ENCODE results near the gene UCN. TPM values are rescaled to one million over a fixed set of nuclear protein-coding genes. Genes with fewer than 3 reads are reported as not detected.
A peak's percentile ranks its signal among the peaks of the same experiment; 100 is the strongest.
"Not testable (repeated sequence)": the region's sequence is repeated elsewhere in the genome, so short reads cannot be mapped to it uniquely, and the experiment has no call there.

The UCN gene
- total and polyA plus RNA-seq, 9 donors, result 0.76 to 2.4 (median 1.4) TPM

GRCh38 chr2:27336173-27336572 lies 27.9 kb upstream of the UCN start:
- peaks cover 74% of the 10 kb centered on the region for H3K36me3 ChIP-seq (ENCODE audit: control insufficient read depth, insufficient read depth, low read length)
- no peak for DNase-seq
- H3K4me3 ChIP-seq (ENCODE audit: low read length), result no peak overlapping the region
- H3K27ac ChIP-seq (ENCODE audit: low read length), result no peak overlapping the region
- H3K27me3 ChIP-seq (ENCODE audit: control insufficient read depth, insufficient read depth, low read length), result no peaks in the 10 kb centered on the region
- no peaks in the 10 kb centered on the region for H3K9me3 ChIP-seq (replicated peaks; ENCODE audit: control insufficient read depth, low read depth, low read length)
- 100% methylated on average over 5 of the region's 7 CpGs for WGBS (ENCODE audit: insufficient coverage)
- H3K4me1 ChIP-seq (ENCODE audit: control insufficient read depth, insufficient read depth, low read length), result no peaks in the 10 kb centered on the region

- WGBS (ENCODE audit: insufficient coverage), result no CpG with 5 or more reads among the region's 3 CpGs
Observed at GRCh38 chr2:27335311-27335710, 27.1 kb upstream of the UCN start.

GRCh38 chr2:27324720-27325119 lies 16.5 kb upstream of the UCN start:
- no peak for DNase-seq
- WGBS (ENCODE audit: insufficient coverage), result 83% methylated on average over 2 of the region's 5 CpGs
- no peaks in the 10 kb centered on the region for H3K9me3 ChIP-seq (replicated peaks; ENCODE audit: control insufficient read depth, low read depth, low read length)
- no peak overlapping the region for H3K27ac ChIP-seq (ENCODE audit: low read length)
- H3K36me3 ChIP-seq (ENCODE audit: control insufficient read depth, insufficient read depth, low read length), result peaks cover 37% of the 10 kb centered on the region
- H3K4me3 ChIP-seq (ENCODE audit: low read length), result no peak overlapping the region
- H3K27me3 ChIP-seq (ENCODE audit: control insufficient read depth, insufficient read depth, low read length), result no peaks in the 10 kb centered on the region
- H3K4me1 ChIP-seq (ENCODE audit: control insufficient read depth, insufficient read depth, low read length), result peaks cover 18% of the 10 kb centered on the region

More at GRCh38 chr2:27335311-27335710, 27.1 kb upstream of the UCN start:
- peaks cover 70% of the 10 kb centered on the region for H3K36me3 ChIP-seq (ENCODE audit: control insufficient read depth, insufficient read depth, low read length)
- no peak overlapping the region for H3K27ac ChIP-seq (ENCODE audit: low read length)
- H3K27me3 ChIP-seq (ENCODE audit: control insufficient read depth, insufficient read depth, low read length), result no peaks in the 10 kb centered on the region
- no peak overlapping the region for H3K4me3 ChIP-seq (ENCODE audit: low read length)
- H3K9me3 ChIP-seq (replicated peaks; ENCODE audit: control insufficient read depth, low read depth, low read length), result no peaks in the 10 kb centered on the region
- no peak for DNase-seq
- no peaks in the 10 kb centered on the region for H3K4me1 ChIP-seq (ENCODE audit: control insufficient read depth, insufficient read depth, low read length)

- Histone ChIP-seq H3K4me1 (ENCODE audit: control insufficient read depth, insufficient read depth, low read length) (peaks cover 18% of the 10 kb centered on the region), H3K27me3 (ENCODE audit: control insufficient read depth, insufficient read depth, low read length) (no peaks in the 10 kb centered on the region), H3K4me3 (ENCODE audit: low read length) (peak overlapping the region; percentile 95), H3K27ac (ENCODE audit: low read length) (peak overlapping the region; percentile 99), H3K36me3 (ENCODE audit: control insufficient read depth, insufficient read depth, low read length) (peaks cover 31% of the 10 kb centered on the region), H3K9me3 (replicated peaks; ENCODE audit: control insufficient read depth, low read depth, low read length) (no peaks in the 10 kb centered on the region)
- 14% methylated on average over 2 of the region's 5 CpGs for WGBS (ENCODE audit: insufficient coverage)
- DNase-seq, result no peak
Observed at GRCh38 chr2:27323596-27324285, 15.5 kb upstream of the UCN start.

GRCh38 chr2:27322766-27323595 lies 14.7 kb upstream of the UCN start, which contains the start of gene MPV17:
TSS of gene MPV17 (minus strand) at chr2:27323097. CDS start at chr2:27322517, 580 bp downstream.
- Histone ChIP-seq H3K36me3 (ENCODE audit: control insufficient read depth, insufficient read depth, low read length) (peaks cover 23% of the 10 kb centered on the region), H3K27ac (ENCODE audit: low read length) (peak within 1 kb of the TSS; percentile 99), H3K9me3 (replicated peaks; ENCODE audit: control insufficient read depth, low read depth, low read length) (no peaks in the 10 kb centered on the region), H3K4me3 (ENCODE audit: low read length) (peak within 1 kb of the TSS; percentile 95), H3K4me1 (ENCODE audit: control insufficient read depth, insufficient read depth, low read length) (peaks cover 18% of the 10 kb centered on the region), H3K27me3 (ENCODE audit: control insufficient read depth, insufficient read depth, low read length) (no peaks in the 10 kb centered on the region)
- 2% methylated on average over 32 of the region's 39 CpGs for WGBS (ENCODE audit: insufficient coverage)
- peak; percentile 97 for DNase-seq

GRCh38 chr2:27322301-27322765 lies 14.1 kb upstream of the UCN start:
- Histone ChIP-seq H3K36me3 (ENCODE audit: control insufficient read depth, insufficient read depth, low read length) (peaks cover 17% of the 10 kb centered on the region), H3K9me3 (replicated peaks; ENCODE audit: control insufficient read depth, low read depth, low read length) (no peaks in the 10 kb centered on the region), H3K27ac (ENCODE audit: low read length) (peak overlapping the region; percentile 99), H3K4me1 (ENCODE audit: control insufficient read depth, insufficient read depth, low read length) (peaks cover 18% of the 10 kb centered on the region), H3K27me3 (ENCODE audit: control insufficient read depth, insufficient read depth, low read length) (no peaks in the 10 kb centered on the region), H3K4me3 (ENCODE audit: low read length) (peak overlapping the region; percentile 95)
- DNase-seq, result no peak
- 0% methylated on average over 4 of the region's 10 CpGs for WGBS (ENCODE audit: insufficient coverage)

- Histone ChIP-seq H3K4me1 (ENCODE audit: control insufficient read depth, insufficient read depth, low read length) (peaks cover 18% of the 10 kb centered on the region), H3K36me3 (ENCODE audit: control insufficient read depth, insufficient read depth, low read length) (peaks cover 12% of the 10 kb centered on the region), H3K27ac (ENCODE audit: low read length) (no peak overlapping the region), H3K4me3 (ENCODE audit: low read length) (no peak overlapping the region), H3K27me3 (ENCODE audit: control insufficient read depth, insufficient read depth, low read length) (no peaks in the 10 kb centered on the region), H3K9me3 (replicated peaks; ENCODE audit: control insufficient read depth, low read depth, low read length) (no peaks in the 10 kb centered on the region)
- 41% methylated on average over 7 of the region's 8 CpGs for WGBS (ENCODE audit: insufficient coverage)
- DNase-seq, result peak; percentile 42
Observed at GRCh38 chr2:27320958-27321543, 12.8 kb upstream of the UCN start.

- H3K27ac ChIP-seq (ENCODE audit: low read length); H3K9me3 ChIP-seq (replicated peaks; ENCODE audit: control insufficient read depth, low read depth, low read length); H3K4me3 ChIP-seq (ENCODE audit: low read length); DNase-seq; H3K27me3 ChIP-seq (ENCODE audit: control insufficient read depth, insufficient read depth, low read length): not testable (repeated sequence)
- peaks cover 13% of the 10 kb centered on the region for H3K36me3 ChIP-seq (ENCODE audit: control insufficient read depth, insufficient read depth, low read length)
- H3K4me1 ChIP-seq (ENCODE audit: control insufficient read depth, insufficient read depth, low read length), result peaks cover 18% of the 10 kb centered on the region
- 98% methylated on average over 6 of the region's 15 CpGs for WGBS (ENCODE audit: insufficient coverage)
Observed at GRCh38 chr2:27319839-27320238, 11.6 kb upstream of the UCN start.

- no peak for DNase-seq
- Histone ChIP-seq H3K27me3 (ENCODE audit: control insufficient read depth, insufficient read depth, low read length) (no peaks in the 10 kb centered on the region), H3K4me3 (ENCODE audit: low read length) (no peak overlapping the region), H3K4me1 (ENCODE audit: control insufficient read depth, insufficient read depth, low read length) (peaks cover 4% of the 10 kb centered on the region), H3K36me3 (ENCODE audit: control insufficient read depth, insufficient read depth, low read length) (peaks cover 15% of the 10 kb centered on the region), H3K27ac (ENCODE audit: low read length) (no peak overlapping the region), H3K9me3 (replicated peaks; ENCODE audit: control insufficient read depth, low read depth, low read length) (no peaks in the 10 kb centered on the region)
- 82% methylated on average over 7 of the region's 12 CpGs for WGBS (ENCODE audit: insufficient coverage)
Observed at GRCh38 chr2:27316655-27317412, 8.6 kb upstream of the UCN start.
